Common myeloid progenitor, CD34-positive (primary cell): ENCODE data around the gene SAC3D1.
A peak's percentile ranks its signal among the peaks of the same experiment; 100 is the strongest.
"Not testable (repeated sequence)": the region's sequence is repeated elsewhere in the genome, so short reads cannot be mapped to it uniquely, and the experiment has no call there.

ENCODE experiments used
- CTCF ChIA-PET: fragments of 350-600 bp; sonication (Branson Sonifier 250); formaldehyde crosslinking; loops from one replicate; lab custom pipeline; 2021; ENCODE audit warnings: antibody characterized with exemption; lab: Charles Lee
- POLR2A ChIA-PET: fragments of 350-600 bp; sonication (Branson Sonifier 250); formaldehyde crosslinking; loops from one replicate; lab custom pipeline; 2021; ENCODE audit warnings: antibody characterized with exemption; lab: Charles Lee
- DNase-seq, 3 donors: peaks; one replicate each; pipeline versions ENCODE4 v3.0.0 to v3.0.0-alpha.2; 2013
- H3K27ac ChIP-seq, 2 experiments: 1 replicate in 1 of 2; 2 replicates in 1 of 2; pipeline ENCODE4 v1.7.0; 2013; ENCODE audit warnings: inconsistent platforms in 2 of 2, low read length in 2 of 2, mild to moderate bottlenecking in 2 of 2, low read depth in 1 of 2, moderate library complexity in 1 of 2; ENCODE audit not compliant: severe bottlenecking in 2 of 2, insufficient read depth in 1 of 2, poor library complexity in 1 of 2
- H3K27me3 ChIP-seq, 5 experiments: replicated peaks in 2 of 5; 1 replicate in 3 of 5; 2 replicates in 2 of 5; pipeline versions ENCODE4 v1.6.1 to v1.7.0; 2013; ENCODE audit warnings: low read length in 4 of 5, mild to moderate bottlenecking in 2 of 5, moderate library complexity in 2 of 5, inconsistent platforms in 1 of 5; ENCODE audit not compliant: insufficient read depth in 5 of 5, control insufficient read depth in 4 of 5
- H3K36me3 ChIP-seq, 4 experiments: 1 replicate in 2 of 4; 2 replicates in 2 of 4; pipeline versions ENCODE4 v1.6.1 to v1.7.0; 2013; ENCODE audit warnings: low read length in 3 of 4, control low read depth in 1 of 4, mild to moderate bottlenecking in 1 of 4; ENCODE audit not compliant: control insufficient read depth in 4 of 4, insufficient read depth in 4 of 4
- H3K4me1 ChIP-seq, 4 experiments: 1 replicate in 3 of 4; 2 replicates in 1 of 4; pipeline versions ENCODE4 v1.6.1 to v1.7.1; 2013; ENCODE audit warnings: low read length in 3 of 4, mild to moderate bottlenecking in 3 of 4, control low read depth in 1 of 4, inconsistent platforms in 1 of 4, moderate library complexity in 1 of 4; ENCODE audit not compliant: control insufficient read depth in 4 of 4, insufficient read depth in 4 of 4; ENCODE audit errors: control extremely low read depth in 1 of 4
- H3K4me3 ChIP-seq, 7 experiments: 1 replicate in 4 of 7; 2 replicates in 3 of 7; pipeline versions ENCODE4 v1.5.1 to v1.7.0; 2013; ENCODE audit warnings: mild to moderate bottlenecking in 7 of 7, low read length in 6 of 7, moderate library complexity in 6 of 7, inconsistent platforms in 2 of 7, low read depth in 2 of 7, control low read depth in 1 of 7; ENCODE audit not compliant: insufficient read depth in 4 of 7, control insufficient read depth in 1 of 7; ENCODE audit errors: extremely low read depth in 1 of 7
- H3K9me3 ChIP-seq, 5 experiments: 1 replicate in 4 of 5; 2 replicates in 1 of 5; pipeline versions ENCODE4 v1.6.1 to v1.7.1; 2013; ENCODE audit warnings: low read length in 4 of 5, mild to moderate bottlenecking in 2 of 5, inconsistent platforms in 1 of 5, low read depth in 1 of 5, moderate library complexity in 1 of 5; ENCODE audit not compliant: control insufficient read depth in 4 of 5, insufficient read depth in 2 of 5; ENCODE audit errors: control extremely low read depth in 1 of 5
- WGBS: methylation state at CpG from one replicate; pipeline ENCODE4 v1.1.5; 2013; ENCODE audit not compliant: insufficient coverage; 5-methylcytosine and 5-hydroxymethylcytosine counted together

Gene SAC3D1

GRCh38 chr11:65021003-65021402, 20.0 kb upstream of the SAC3D1 start:
- Histone ChIP-seq H3K27me3 (no peaks in the 10 kb centered on the region), H3K9me3 (no peaks in the 10 kb centered on the region), H3K36me3 (peaks cover 0 to 50% (median 39%) of the 10 kb centered on the region in 4 experiments), H3K27ac (peak overlapping the region in 1 of 2 experiments; percentile 20), H3K4me3 (no peak overlapping the region), H3K4me1 (peaks cover 0 to 6% (median 3%) of the 10 kb centered on the region in 4 experiments)
- ChIA-PET POLR2A (no interaction called here), CTCF (no interaction called here)
- 100% methylated on average over 1 of the region's 3 CpGs for WGBS
- DNase-seq = no peak

GRCh38 chr11:65021509-65021908, 19.5 kb upstream of the SAC3D1 start:
- DNase-seq = no peak
- POLR2A ChIA-PET = no interaction called here
- no peaks in the 10 kb centered on the region for H3K27me3 ChIP-seq
- peaks cover 0 to 47% (median 38%) of the 10 kb centered on the region in 4 experiments for H3K36me3 ChIP-seq
- 98% methylated on average over 6 of the region's 11 CpGs for WGBS
- CTCF ChIA-PET = no interaction called here
- H3K4me1 ChIP-seq = peaks cover 0 to 4% (median 1%) of the 10 kb centered on the region in 4 experiments
- no peak overlapping the region for H3K27ac ChIP-seq
- no peaks in the 10 kb centered on the region for H3K9me3 ChIP-seq
- no peak overlapping the region for H3K4me3 ChIP-seq

GRCh38 chr11:65023502-65023901, 17.5 kb upstream of the SAC3D1 start:
- H3K36me3 ChIP-seq = peaks cover 0 to 30% (median 28%) of the 10 kb centered on the region in 4 experiments
- H3K9me3 ChIP-seq, H3K27me3 ChIP-seq, H3K27ac ChIP-seq, POLR2A ChIA-PET, H3K4me3 ChIP-seq: not testable (repeated sequence)
- DNase-seq = peak in 2 of 3 donors; percentile 39 to 71
- CTCF ChIA-PET = interaction anchor here (4.2 kb wide), 1 partner anchor 9 kb away, joined by 21 read pairs; the partner anchor contains the start of gene ARL2
- 60% methylated on average over 5 of the region's 8 CpGs for WGBS
- peaks cover 6 to 16% (median 15%) of the 10 kb centered on the region in 4 experiments for H3K4me1 ChIP-seq

- H3K9me3 ChIP-seq = no peaks in the 10 kb centered on the region
- 82% methylated on average over 10 of the region's 10 CpGs for WGBS
- peak overlapping the region in 4 of 7 experiments; percentile 55 to 73 (median 66) for H3K4me3 ChIP-seq
- H3K36me3 ChIP-seq = peaks cover 0 to 4% (median 4%) of the 10 kb centered on the region in 4 experiments
- ChIA-PET CTCF (interaction anchor here (0.5 to 4.2 kb wide), 8 partner anchors 9 to 96 kb away, joined by 3 to 21 read pairs (median 4); partner anchors contain the start of genes ARL2 and SAC3D1), POLR2A (interaction anchor here (2.0 kb wide), 1 partner anchor 13 kb away, joined by 5 read pairs; the partner anchor contains the start of gene ARL2)
- H3K27ac ChIP-seq = peak overlapping the region in 1 of 2 experiments; percentile 71
- no peaks in the 10 kb centered on the region for H3K27me3 ChIP-seq
- no peak for DNase-seq
- peaks cover 6 to 18% (median 16%) of the 10 kb centered on the region in 4 experiments for H3K4me1 ChIP-seq
These were observed 14.2 kb upstream of the SAC3D1 start for GRCh38 chr11:65026810-65027209.

- H3K27ac ChIP-seq = peak within 1 kb of the TSS in 1 of 2 experiments; percentile 71
- H3K27me3 ChIP-seq = no peaks in the 10 kb centered on the region
- H3K4me3 ChIP-seq = peak within 1 kb of the TSS in 6 of 7 experiments; percentile 36 to 73 (median 59)
- peaks cover 0 to 6% (median 1%) of the 10 kb centered on the region in 4 experiments for H3K36me3 ChIP-seq
- peaks cover 6 to 18% (median 16%) of the 10 kb centered on the region in 4 experiments for H3K4me1 ChIP-seq
- 3% methylated on average over 27 of the region's 51 CpGs for whole genome bisulfite sequencing
- peak; percentile 97 to 98 (median 98) for DNase-seq
- H3K9me3 ChIP-seq = no peaks in the 10 kb centered on the region
- ChIA-PET POLR2A (no interaction called here), CTCF (interaction anchor here (1.4 to 4.2 kb wide), 7 partner anchors 8 to 50 kb away, joined by 3 to 21 read pairs (median 4); partner anchors contain the start of genes ARL2 and SAC3D1)
These were observed 13.6 kb upstream of the SAC3D1 start, which contains the start of gene SNX15 for GRCh38 chr11:65027213-65028067. Gene SNX15, plus strand, starts transcription at chr11:65027439. Its CDS starts 99 bp downstream, at chr11:65027538.

- Histone ChIP-seq H3K27me3 (no peaks in the 10 kb centered on the region), H3K9me3 (no peaks in the 10 kb centered on the region), H3K4me3 (no peak overlapping the region), H3K36me3 (peaks cover 7 to 34% (median 18%) of the 10 kb centered on the region in 4 experiments), H3K4me1 (peaks cover 6 to 13% (median 12%) of the 10 kb centered on the region in 4 experiments), H3K27ac (no peak overlapping the region)
- 96% methylated on average over 8 of the region's 13 CpGs for WGBS
- ChIA-PET CTCF (interaction anchor here (1.7 kb wide), 1 partner anchor 51 kb away, joined by 6 read pairs; the partner anchor contains the start of gene CDCA5), POLR2A (no interaction called here)
- DNase-seq = no peak
These were observed 8.8 kb upstream of the SAC3D1 start for GRCh38 chr11:65032216-65032615.
